SK-N-SH (cell line): ENCODE measurements around the gene FOXB1. TPM values are rescaled to one million over a fixed set of nuclear protein-coding genes. Genes with fewer than 3 reads are reported as not detected.

ENCODE experiments used
- CTCF ChIA-PET: fragments of 300-600, 350-600 bp; formaldehyde crosslinking; extraction: SDS; loops from one replicate; lab custom pipeline; 2021; lab: Yijun Ruan, JAX
- POLR2A ChIA-PET: fragments of 350-600 bp; sonication (Branson Sonifier 250); formaldehyde crosslinking; extraction: SDS; loops from one replicate; lab custom pipeline; 2020; ENCODE audit warnings: antibody characterized with exemption, inconsistent platforms; lab: Yijun Ruan, JAX
- DNase-seq: peaks from one replicate; pipeline ENCODE4 v3.0.0; 2012
- H2AFZ ChIP-seq: fragments of 200-600 bp; sonication (generic); 2 replicates; pipeline ENCODE4 v1.8.1; 2016; ENCODE audit warnings: antibody characterized with exemption, mild to moderate bottlenecking, low read depth
- H3F3A ChIP-seq: fragments of 200-600 bp; sonication (generic); replicated peaks from 2 replicates; pipeline ENCODE3; 2016; ENCODE audit warnings: antibody characterized with exemption, mild to moderate bottlenecking; ENCODE audit not compliant: insufficient read depth
- H3K27ac ChIP-seq, 2 experiments: fragments of 200-500 bp in 1 of 2; fragments of 200-600 bp in 1 of 2; sonication (Bioruptor generic) in 1 of 2; sonication (generic), shearing (Covaris generic) in 1 of 2; 2 replicates each; pipeline versions ENCODE4 v1.5.1 to v1.6.1; 2014 to 2016; ENCODE audit warnings: low read depth in 2 of 2, inconsistent platforms in 1 of 2, low read length in 1 of 2, mild to moderate bottlenecking in 1 of 2, mixed read lengths in 1 of 2
- H3K27me3 ChIP-seq: fragments of 200-600 bp; sonication (generic), shearing (Covaris generic); 2 replicates; pipeline ENCODE4 v1.6.1; 2016; ENCODE audit warnings: mixed run types; ENCODE audit not compliant: insufficient read depth
- H3K36me3 ChIP-seq, 2 experiments: fragments of 200-500 bp in 1 of 2; fragments of 200-600 bp in 1 of 2; sonication (Bioruptor generic) in 1 of 2; sonication (generic) in 1 of 2; replicated peaks in 1 of 2; 2 replicates each; pipeline versions ENCODE3 to v1.5.1; 2014 to 2016; ENCODE audit warnings: low read length in 1 of 2, mild to moderate bottlenecking in 1 of 2; ENCODE audit not compliant: insufficient read depth in 2 of 2, control insufficient read depth in 1 of 2
- H3K4me1 ChIP-seq, 2 experiments: fragments of 200-500 bp in 1 of 2; fragments of 200-600 bp in 1 of 2; sonication (Bioruptor generic) in 1 of 2; sonication (generic), shearing (Covaris generic) in 1 of 2; 2 replicates each; pipeline versions ENCODE4 v1.5.1 to v1.6.1; 2014 to 2016; ENCODE audit warnings: low read depth in 1 of 2, low read length in 1 of 2, mixed run types in 1 of 2; ENCODE audit not compliant: insufficient read depth in 2 of 2, control insufficient read depth in 1 of 2
- H3K4me2 ChIP-seq: fragments of 200-600 bp; sonication (generic), shearing (Covaris generic); 2 replicates; pipeline ENCODE4 v1.6.1; 2017; ENCODE audit warnings: mixed run types
- H3K4me3 ChIP-seq, 2 experiments: fragments of 200-500 bp in 1 of 2; fragments of 200-600 bp in 1 of 2; sonication (Bioruptor generic) in 1 of 2; sonication (generic), shearing (Covaris generic) in 1 of 2; 2 replicates each; pipeline versions ENCODE4 v1.5.1 to v1.8.1; 2014 to 2016; ENCODE audit warnings: low read depth in 2 of 2, inconsistent platforms in 1 of 2, low read length in 1 of 2, mild to moderate bottlenecking in 1 of 2, mixed read lengths in 1 of 2, moderate library complexity in 1 of 2
- H3K79me2 ChIP-seq: fragments of 200-600 bp; sonication (generic); 2 replicates; pipeline ENCODE4 v1.8.1; 2017; ENCODE audit warnings: mild to moderate bottlenecking; ENCODE audit not compliant: insufficient read depth
- H3K9ac ChIP-seq: fragments of 200-600 bp; sonication (generic); 2 replicates; pipeline ENCODE4 v1.6.1; 2017; ENCODE audit warnings: mixed run types
- H3K9me2 ChIP-seq: fragments of 200-600 bp; sonication (generic); 2 replicates; pipeline ENCODE4 v1.6.1; 2017; ENCODE audit warnings: mixed run types
- H3K9me3 ChIP-seq: fragments of 200-600 bp; sonication (generic); 2 replicates; pipeline ENCODE4 v1.6.1; 2017; ENCODE audit warnings: mixed run types, mild to moderate bottlenecking, moderate library complexity
- H4K20me1 ChIP-seq: fragments of 200-600 bp; sonication (generic); 2 replicates; pipeline ENCODE4 v1.6.1; 2017; ENCODE audit warnings: mild to moderate bottlenecking, mixed run types; ENCODE audit not compliant: insufficient read depth
- CHD2 ChIP-seq: fragments of 150-350 bp; IDR thresholded peaks from 2 replicates; pipeline ENCODE4 v1.6.1; 2018; ENCODE audit warnings: low read length; ENCODE audit not compliant: partially characterized antibody
- EP300 ChIP-seq, 2 experiments: IDR thresholded peaks; 2 replicates each; pipeline versions ENCODE4 v1.4.0 to v1.6.1; 2012; ENCODE audit warnings: borderline replicate concordance in 1 of 2, low read depth in 1 of 2, low read length in 1 of 2
- EZH2phosphoT487 ChIP-seq: fragments of 200-600 bp; sonication (generic); IDR thresholded peaks from 2 replicates; pipeline ENCODE4 v1.6.1; 2017; ENCODE audit warnings: low read depth, mixed run types, mild to moderate bottlenecking, antibody characterized with exemption, moderate library complexity, borderline replicate concordance
- FOXJ3 ChIP-seq: sonication (generic); formaldehyde crosslinking; IDR thresholded peaks from 2 replicates; pipeline ENCODE4 v1.5.1; 2020; ENCODE audit warnings: mild to moderate bottlenecking, missing genetic modification reagents
- MAX ChIP-seq: IDR thresholded peaks from 2 replicates; pipeline ENCODE4 v1.4.0; 2012; ENCODE audit warnings: low read depth
- MEF2A ChIP-seq: IDR thresholded peaks from 2 replicates; pipeline ENCODE4 v1.4.0; 2012; ENCODE audit warnings: low read depth, borderline replicate concordance
- NRF1 ChIP-seq: IDR thresholded peaks from 2 replicates; pipeline ENCODE4 v1.6.1; 2012; ENCODE audit warnings: low read depth, mild to moderate bottlenecking, low read length
- REST ChIP-seq: IDR thresholded peaks from 2 replicates; pipeline ENCODE4 v1.6.1; 2012; ENCODE audit warnings: mild to moderate bottlenecking, low read depth, low read length, moderate library complexity
- USF1 ChIP-seq: IDR thresholded peaks from 2 replicates; pipeline ENCODE4 v1.4.0; 2012; ENCODE audit warnings: low read depth, borderline replicate concordance
- WGBS: methylation state at CpG from one replicate; pipeline ENCODE4 v1.1.6; 2017; ENCODE audit warnings: low lambda C conversion rate; 5-methylcytosine and 5-hydroxymethylcytosine counted together
- polyA plus RNA-seq, 3 experiments: library from polyadenylated mRNA; depleted of rRNA; stranded (reverse); fragments of >200 nt; gene quantifications; 2 replicates each; pipeline ENCODE4 v1.2.3, GENCODE V29; 2012

Gene FOXB1
- polyA plus RNA-seq, 1 of the 3 experiments (the other 2 are of a cell fraction), result not detected

DNA sequence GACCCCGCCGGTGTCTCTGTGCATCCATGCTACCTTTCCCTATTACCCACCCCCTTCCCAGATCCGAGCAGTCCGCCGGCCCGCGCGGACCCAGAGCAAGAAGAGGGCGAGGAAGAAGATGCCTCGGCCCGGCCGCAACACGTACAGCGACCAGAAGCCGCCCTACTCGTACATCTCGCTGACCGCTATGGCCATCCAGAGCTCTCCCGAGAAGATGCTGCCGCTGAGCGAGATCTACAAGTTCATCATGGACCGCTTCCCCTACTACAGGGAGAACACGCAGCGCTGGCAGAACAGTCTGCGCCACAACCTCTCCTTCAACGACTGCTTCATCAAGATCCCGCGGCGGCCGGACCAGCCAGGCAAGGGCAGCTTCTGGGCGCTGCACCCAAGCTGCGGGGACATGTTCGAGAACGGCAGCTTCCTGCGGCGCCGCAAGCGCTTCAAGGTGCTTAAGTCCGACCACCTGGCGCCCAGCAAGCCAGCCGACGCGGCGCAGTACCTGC is 788 bp downstream of the FOXB1 start:
- CTCF ChIA-PET, result interaction anchor here (0.5 to 0.7 kb wide), 2 partner anchors 57 to 122 kb away, joined by 3 to 5 read pairs; no protein-coding TSS in a partner anchor
- DNase-seq, result peak; percentile 36
- 2% methylated on average over 13 of the region's 44 CpGs for WGBS

GRCh38 chr15:60005352-60006202 is 1.5 kb downstream of the FOXB1 start:
- H3K79me2 ChIP-seq, result no peaks in the 10 kb centered on the region
- H3K4me1 ChIP-seq, result no peaks in the 10 kb centered on the region; a peak in 1 of 4 replicates
- 5% methylated on average over 16 of the region's 77 CpGs for WGBS
- TF ChIP-seq EZH2phosphoT487, result peak; percentile 43; the same call in 1 of the 2 replicates
- no peak for TF ChIP-seq REST
- no peak for TF ChIP-seq MEF2A
- no peak for TF ChIP-seq EP300 (IDR thresholded peaks at IDR 0.05; ENCODE audit: borderline replicate concordance in 1 of 2, low read depth in 1 of 2, low read length in 1 of 2)
- TF ChIP-seq FOXJ3 (CRISPR knock-in tag), result no peak
- TF ChIP-seq CHD2, result no peak
- TF ChIP-seq NRF1, result no peak
- TF ChIP-seq, all 33 proteins: peak for 1
- peak overlapping the region in 1 of 2 experiments; percentile 57; a peak in 2 of 4 replicates for H3K4me3 ChIP-seq
- no peaks in the 10 kb centered on the region for H3K36me3 ChIP-seq
- peak overlapping the region; percentile 84 for H3K4me2 ChIP-seq
- H3K27me3 ChIP-seq, result peaks cover 86% of the 10 kb centered on the region
- H2AFZ ChIP-seq, result peak overlapping the region; percentile 67; the same call in 1 of the 2 replicates
- POLR2A ChIA-PET, result no interaction called here
- H4K20me1 ChIP-seq, result no peaks in the 10 kb centered on the region
- peak; percentile 32 for DNase-seq
- no peaks in the 10 kb centered on the region for H3K9me2 ChIP-seq
- H3K9me3 ChIP-seq, result no peaks in the 10 kb centered on the region
- CTCF ChIA-PET, result interaction anchor here (0.7 to 1.2 kb wide), 2 partner anchors 20 to 122 kb away, joined by 3 read pairs; no protein-coding TSS in a partner anchor
- H3K27ac ChIP-seq, result no peak overlapping the region
- no peaks in the 10 kb centered on the region for H3F3A ChIP-seq
- H3K9ac ChIP-seq, result no peak overlapping the region

More for the DNA sequence above, 788 bp downstream of the FOXB1 start:
- H3F3A ChIP-seq, result no peaks in the 10 kb centered on the region
- no peaks in the 10 kb centered on the region for H3K36me3 ChIP-seq
- no peak overlapping the region for H3K27ac ChIP-seq
- no peaks in the 10 kb centered on the region for H3K79me2 ChIP-seq
- no peaks in the 10 kb centered on the region for H3K9me2 ChIP-seq
- no peak overlapping the region for H3K4me2 ChIP-seq
- no peaks in the 10 kb centered on the region for H3K9me3 ChIP-seq
- H3K27me3 ChIP-seq, result peaks cover 86% of the 10 kb centered on the region
- TF ChIP-seq EZH2phosphoT487 (no peak), MAX (no peak), USF1 (no peak)
- no peak overlapping the region for H3K9ac ChIP-seq
- no peaks in the 10 kb centered on the region for H4K20me1 ChIP-seq
- no peak overlapping the region for H3K4me3 ChIP-seq
- no peaks in the 10 kb centered on the region; a peak in 1 of 4 replicates for H3K4me1 ChIP-seq
- H2AFZ ChIP-seq, result no peak overlapping the region
- POLR2A ChIA-PET, result no interaction called here
